K562 (cell line): ENCODE measurements around the gene B3GALNT1. TPM values are rescaled to one million over a fixed set of nuclear protein-coding genes. Genes with fewer than 3 reads are reported as not detected.

Experiments
- ATAC-seq: fragments of 200-7000 bp; cut with Tn5 transposase; 3 replicates; pipeline ENCODE4 v1.9.1; 2020; ENCODE audit warnings: moderate library complexity
- BruUV-seq: library from RNA; stranded (reverse); fragments of 400-500 nt; replicated peaks from 2 replicates; lab custom pipeline; 2021; lab: Mats Ljungman, UMichigan
- CTCF ChIA-PET: fragments of 300-600 bp; formaldehyde crosslinking; extraction: SDS; loops from one replicate; lab custom pipeline; 2021; ENCODE audit warnings: low intra/inter-chr PET ratio; lab: Yijun Ruan, JAX
- POLR2A ChIA-PET: fragments of 300-600, 350-650 bp; sonication (Branson Sonifier 250); formaldehyde crosslinking; extraction: SDS; loops from one replicate; lab custom pipeline; 2021; ENCODE audit warnings: antibody characterized with exemption, inconsistent platforms; lab: Yijun Ruan, JAX
- DNase-seq, 4 experiments: peaks; one replicate each; pipeline versions ENCODE4 v3.0.0 to v3.0.0-alpha.2; 2011 to 2018; ENCODE audit warnings: low spot score in 3 of 4, mixed read lengths in 3 of 4; ENCODE audit errors: extremely low read depth in 1 of 4
- FAIRE-seq: peaks from 2 replicates; lab custom pipeline; 2011; peaks lifted over from hg19 to GRCh38; lab: Jason Lieb, UNC
- H2AFZ ChIP-seq: 2 replicates; pipeline ENCODE4 v1.6.0; 2011; ENCODE audit warnings: low read depth, low read length, control low read depth, inconsistent platforms
- H3K27ac ChIP-seq: fragments of 200-600 bp; 3 replicates; pipeline ENCODE4 v1.8.0; 2011; ENCODE audit warnings: low read depth, mild to moderate bottlenecking, control low read depth, inconsistent platforms, low read length, moderate library complexity, mixed read lengths; ENCODE audit errors: extremely low read depth
- H3K27me3 ChIP-seq, 2 experiments: fragments of 300-600 bp in 1 of 2; 2 replicates in 1 of 2; 3 replicates in 1 of 2; pipeline versions ENCODE4 v1.6.0 to v1.8.0; 2011; ENCODE audit warnings: inconsistent platforms in 2 of 2, low read length in 2 of 2, mild to moderate bottlenecking in 1 of 2, mixed read lengths in 1 of 2, moderate library complexity in 1 of 2; ENCODE audit not compliant: control insufficient read depth in 2 of 2, insufficient read depth in 2 of 2
- H3K36me3 ChIP-seq: fragments of 300-600 bp; 3 replicates; pipeline ENCODE4 v1.8.0; 2011; ENCODE audit warnings: mild to moderate bottlenecking, low read length, inconsistent platforms; ENCODE audit not compliant: control insufficient read depth, insufficient read depth
- H3K4me1 ChIP-seq, 2 experiments: fragments of 200-600 bp in 1 of 2; replicated peaks in 1 of 2; 2 replicates in 1 of 2; 3 replicates in 1 of 2; pipeline versions ENCODE4 v1.5.1 to v1.8.0; 2011; ENCODE audit warnings: inconsistent platforms in 2 of 2, low read length in 2 of 2, mild to moderate bottlenecking in 1 of 2, mixed read lengths in 1 of 2, moderate library complexity in 1 of 2; ENCODE audit not compliant: control insufficient read depth in 2 of 2, insufficient read depth in 2 of 2
- H3K4me2 ChIP-seq: 2 replicates; pipeline ENCODE4 v1.6.1; 2011; ENCODE audit warnings: low read length, control low read depth, inconsistent platforms, mixed read lengths; ENCODE audit not compliant: insufficient read depth
- H3K4me3 ChIP-seq: fragments of 200-600 bp; sonication (generic), shearing (Covaris generic); 2 replicates; pipeline ENCODE4 v1.5.1; 2016; ENCODE audit warnings: control low read depth, inconsistent platforms
- H3K79me2 ChIP-seq: fragments of 200-600 bp; 3 replicates; pipeline ENCODE4 v1.8.0; 2011; ENCODE audit warnings: low read length, inconsistent platforms; ENCODE audit not compliant: control insufficient read depth, insufficient read depth
- H3K9ac ChIP-seq, 2 experiments: 2 replicates each; pipeline versions ENCODE4 v1.6.0 to v1.6.1; 2011; ENCODE audit warnings: low read depth in 2 of 2, low read length in 2 of 2, control low read depth in 1 of 2, inconsistent platforms in 1 of 2, mild to moderate bottlenecking in 1 of 2, mixed read lengths in 1 of 2; ENCODE audit not compliant: insufficient read depth in 1 of 2
- H3K9me1 ChIP-seq: one replicate; pipeline ENCODE4 v1.6.0; 2011; ENCODE audit warnings: inconsistent platforms, mild to moderate bottlenecking, low read length, moderate library complexity; ENCODE audit not compliant: control insufficient read depth, insufficient read depth
- H3K9me3 ChIP-seq: replicated peaks from 2 replicates; pipeline ENCODE4 v1.5.1; 2011; ENCODE audit warnings: low read depth, low read length, inconsistent platforms; ENCODE audit not compliant: control insufficient read depth, insufficient read depth
- H4K20me1 ChIP-seq: replicated peaks from 2 replicates; pipeline ENCODE4 v1.6.1; 2011; ENCODE audit warnings: low read length, inconsistent platforms, mixed read lengths; ENCODE audit not compliant: control insufficient read depth, insufficient read depth
- ETV6 ChIP-seq, 3 experiments: fragments of 150-350 bp in 1 of 3; sonication (generic) in 1 of 3; formaldehyde crosslinking in 1 of 3; IDR thresholded peaks; 2 replicates each; pipeline versions ENCODE4 v1.6.1 to v1.8.0; 2014 to 2022; ENCODE audit warnings: borderline replicate concordance in 2 of 3, low read depth in 2 of 3, antibody characterized with exemption in 1 of 3, low read length in 1 of 3, mild to moderate bottlenecking in 1 of 3, missing genetic modification reagents in 1 of 3
- FOXP1 ChIP-seq: sonication (generic); formaldehyde crosslinking; IDR thresholded peaks from 2 replicates; pipeline ENCODE4 v1.8.0; 2022; ENCODE audit warnings: mild to moderate bottlenecking, missing genetic modification reagents
- RCOR1 ChIP-seq, 2 experiments: IDR thresholded peaks; 2 replicates each; pipeline ENCODE4 v1.6.1; 2012; ENCODE audit warnings: low read depth in 2 of 2, low read length in 2 of 2, borderline replicate concordance in 1 of 2, improper control_type of control experiment in 1 of 2
- TBL1XR1 ChIP-seq, 2 experiments: IDR thresholded peaks; 2 replicates each; pipeline ENCODE4 v1.6.1; 2012; ENCODE audit warnings: improper control_type of control experiment in 2 of 2, low read length in 2 of 2, mild to moderate bottlenecking in 1 of 2
- THRB ChIP-seq: fragments of 450-650 bp; formaldehyde crosslinking; conservative IDR thresholded peaks from 2 replicates; pipeline ENCODE4 v1.4.0; 2022; ENCODE audit warnings: mild to moderate bottlenecking, missing genetic modification characterization
- VEZF1 ChIP-seq: fragments of 200-800 bp; sonication (Bioruptor generic); IDR thresholded peaks from 2 replicates; pipeline ENCODE4 v1.6.1; 2017; ENCODE audit warnings: missing genetic modification characterization, missing compliant biosample characterization
- ZBTB1 ChIP-seq: sonication (generic); formaldehyde crosslinking; IDR thresholded peaks from 2 replicates; pipeline ENCODE4 v1.8.1; 2023; ENCODE audit warnings: missing genetic modification reagents, low read depth, mild to moderate bottlenecking, borderline replicate concordance
- ZNF696 ChIP-seq: fragments of 250-450 bp; sonication (Bioruptor Pico); conservative IDR thresholded peaks from 2 replicates; pipeline ENCODE4 v1.4.0; 2020; ENCODE audit warnings: mild to moderate bottlenecking, moderate library complexity
- WGBS: fragments of 100-300 bp; shearing (Covaris generic); methylation state at CpG from one replicate; pipeline ENCODE4 v1.1.6; 2016; ENCODE audit warnings: low coverage, mixed read lengths; ENCODE audit not compliant: insufficient coverage; ENCODE audit errors: missing lambda C conversion rate; 5-methylcytosine and 5-hydroxymethylcytosine counted together
- in situ Hi-C: fragments of 300-500 bp; cut with MboI; formaldehyde crosslinking; loops from 4 replicates; pipeline ENCODE4 v1.15.0; 2018; ENCODE audit warnings: inconsistent platforms, mixed read lengths
- intact Hi-C: fragments of 100-400 bp; cut with micrococcal nuclease; formaldehyde crosslinking; loops from 2 replicates; pipeline ENCODE4 v1.14.2; 2022
- polyA plus RNA-seq, 8 experiments: library from polyadenylated mRNA; depleted of rRNA in 4 of 8; stranded (reverse) in 5 of 8; unstranded in 3 of 8; fragments of >200 nt; fragmentation: Nextera tagmentation in 2 of 8; fragmentation: Illumina TruSeq in 1 of 8; extraction: Ambion mirVana in 2 of 8; extraction: Trizol in 1 of 8; gene quantifications; 2 replicates each; pipeline versions ENCODE4 v1.2.1 to v1.2.3, GENCODE V29; 2011 to 2014; ENCODE audit warnings: inconsistent platforms in 1 of 8, missing spikeins in 1 of 8
- total RNA-seq, 7 experiments: library from RNA; depleted of rRNA in 6 of 7; stranded (reverse); fragments of >200 nt in 6 of 7; fragmentation: Illumina TruSeq in 2 of 7; extraction: Trizol in 2 of 7; gene quantifications; 2 replicates each; pipeline versions ENCODE4 v1.2.1 to v1.2.3, GENCODE V29; 2011 to 2021; ENCODE audit warnings: low replicate concordance in 1 of 7

The B3GALNT1 gene
- total and polyA plus RNA-seq, 9 of the 15 experiments (the other 6 are each of a cell fraction or from before 2014, with no cell fraction given): 0.53 to 2.0 (median 1.2) TPM

GRCh38 chr3:161064413-161064812, 40.7 kb downstream of the B3GALNT1 start (continued):
- no peak for TF ChIP-seq THRB (CRISPR knock-in tag)

GRCh38 chr3:161054860-161055604, 50.1 kb downstream of the B3GALNT1 start:
- Histone ChIP-seq H3K4me1 (no peaks in the 10 kb centered on the region), H3K27me3 (no peaks in the 10 kb centered on the region), H3K27ac (no peak overlapping the region)
- BruUV-seq: no TSS peak
- TF ChIP-seq ETV6 (IDR thresholded peaks at IDR 0.05; ENCODE audit: borderline replicate concordance in 1 of 2, low read depth in 2 of 2, low read length in 1 of 2) (no peak), ETV6 (CRISPR knock-in tag; IDR thresholded peaks at IDR 0.05; ENCODE audit: borderline replicate concordance) (no peak), TBL1XR1 (IDR thresholded peaks at IDR 0.05; ENCODE audit: low read length in 2 of 2) (no peak), ZNF696 (no peak), RCOR1 (IDR thresholded peaks at IDR 0.05; ENCODE audit: borderline replicate concordance in 1 of 2, low read depth in 2 of 2, low read length in 2 of 2) (0 out of 4 replicates have a peak, but pooled peaks of 1 of the 2 experiments have one; percentile 5), FOXP1 (CRISPR knock-in tag) (no peak), ZBTB1 (CRISPR knock-in tag) (no peak), VEZF1 (CRISPR knock-in tag) (peak; percentile 31; the same call in 1 of the 2 replicates)
- TF ChIP-seq, all 486 proteins: peak for 2
- Histone ChIP-seq H3K9me1 (no peaks in the 10 kb centered on the region), H2AFZ (no peak overlapping the region), H3K4me2 (no peak overlapping the region), H3K9ac (no peak overlapping the region), H3K4me3 (no peak overlapping the region), H3K79me2 (no peaks in the 10 kb centered on the region), H3K36me3 (no peaks in the 10 kb centered on the region), H4K20me1 (no peaks in the 10 kb centered on the region), H3K9me3 (no peaks in the 10 kb centered on the region)
- FAIRE-seq: no peak
- DNase-seq: no peak
- intact Hi-C loops: no loop called here
- POLR2A ChIA-PET: no interaction called here
- ATAC-seq: no peak
- in situ Hi-C loops: no loop called here
- CTCF ChIA-PET: no interaction called here
- WGBS: 0% methylated on average over 5 of the region's 5 CpGs
